Measurements from ENCODE around the gene MRPS26. TPM values are rescaled to one million over a fixed set of nuclear protein-coding genes. Genes with fewer than 3 reads are reported as not detected.

Gene MRPS26
- total and polyA plus RNA-seq, 2 of the 13 experiments (the other 11 are each of a cell fraction or from before 2014, with no cell fraction given) = 89.8 to 187 TPM

GRCh38 chr20:3082955-3083952, 37.4 kb downstream of the MRPS26 start (continued):
- TF ChIP-seq HOXD1 (CRISPR knock-in tag; IDR thresholded peaks at IDR 0.05) = 0 out of 2 replicates have a peak, but pooled peaks have one; percentile 2
- TF ChIP-seq ELF4 (CRISPR knock-in tag; IDR thresholded peaks at IDR 0.05; ENCODE audit: borderline replicate concordance) = no peak
- 0 out of 2 replicates have a peak, but pooled peaks have one; percentile 22 for TF ChIP-seq HNF4G (IDR thresholded peaks at IDR 0.05; ENCODE audit: borderline replicate concordance, low read depth, low read length)
- TF ChIP-seq HNF4G (CRISPR knock-in tag; IDR thresholded peaks at IDR 0.05; ENCODE audit: borderline replicate concordance, low read depth) = 0 out of 2 replicates have a peak, but pooled peaks have one; percentile 11
- no peak for TF ChIP-seq PHF21A (CRISPR knock-in tag; IDR thresholded peaks at IDR 0.05)
- TF ChIP-seq FLYWCH1 (CRISPR knock-in tag; IDR thresholded peaks at IDR 0.05) = no peak
- TF ChIP-seq TMF1 (CRISPR knock-in tag; IDR thresholded peaks at IDR 0.05; ENCODE audit: low read depth) = peak; percentile 68; the same call in 1 of the 2 replicates
- no peak for TF ChIP-seq SP140L (CRISPR knock-in tag; IDR thresholded peaks at IDR 0.05; ENCODE audit: borderline replicate concordance)
- no peak for TF ChIP-seq DR1 (CRISPR knock-in tag; IDR thresholded peaks at IDR 0.05)
- no peak for TF ChIP-seq JDP2 (CRISPR knock-in tag; IDR thresholded peaks at IDR 0.05; ENCODE audit: borderline replicate concordance)
- TF ChIP-seq STAT6 (CRISPR knock-in tag; IDR thresholded peaks at IDR 0.05; ENCODE audit: borderline replicate concordance) = 0 out of 2 replicates have a peak, but pooled peaks have one; percentile 39
- no peak for TF ChIP-seq DMAP1 (CRISPR knock-in tag; IDR thresholded peaks at IDR 0.05)
- no peak for TF ChIP-seq MATR3 (CRISPR knock-in tag; IDR thresholded peaks at IDR 0.05)
- TF ChIP-seq ZNF121 (CRISPR knock-in tag; IDR thresholded peaks at IDR 0.05) = no peak
- TF ChIP-seq ZBTB7A (CRISPR knock-in tag; IDR thresholded peaks at IDR 0.05) = 0 out of 2 replicates have a peak, but pooled peaks have one; percentile 2
- TF ChIP-seq PAXIP1 (CRISPR knock-in tag; conservative IDR thresholded peaks at IDR 0.05) = peak; percentile 46
- TF ChIP-seq ZNF75D (CRISPR knock-in tag; IDR thresholded peaks at IDR 0.05; ENCODE audit: borderline replicate concordance) = no peak
- TF ChIP-seq ATF3 (CRISPR knock-in tag; IDR thresholded peaks at IDR 0.05) = no peak
- TF ChIP-seq PCBP2 (optimal IDR thresholded peaks at IDR 0.05; ENCODE audit: low read depth, low read length, poor library complexity, severe bottlenecking) = no peak
- TF ChIP-seq ZNF547 (CRISPR knock-in tag; IDR thresholded peaks at IDR 0.05) = no peak
